ENCODE measurements around the gene FAM193A.

The FAM193A gene

GRCh38 chr4:2592572-2592971 is 56.1 kb downstream of the FAM193A start:
- CTCF ChIA-PET, result interaction anchor here (1.9 to 2.7 kb wide), 2 partner anchors 11 to 371 kb away, joined by 4 to 9 read pairs; partner anchors contain the start of genes GRK4 and NOP14
- POLR2A ChIA-PET, result no interaction called here
- DNase-seq (ENCODE audit: extremely low spot score), result no peak
- TF ChIP-seq, protein P1, sequence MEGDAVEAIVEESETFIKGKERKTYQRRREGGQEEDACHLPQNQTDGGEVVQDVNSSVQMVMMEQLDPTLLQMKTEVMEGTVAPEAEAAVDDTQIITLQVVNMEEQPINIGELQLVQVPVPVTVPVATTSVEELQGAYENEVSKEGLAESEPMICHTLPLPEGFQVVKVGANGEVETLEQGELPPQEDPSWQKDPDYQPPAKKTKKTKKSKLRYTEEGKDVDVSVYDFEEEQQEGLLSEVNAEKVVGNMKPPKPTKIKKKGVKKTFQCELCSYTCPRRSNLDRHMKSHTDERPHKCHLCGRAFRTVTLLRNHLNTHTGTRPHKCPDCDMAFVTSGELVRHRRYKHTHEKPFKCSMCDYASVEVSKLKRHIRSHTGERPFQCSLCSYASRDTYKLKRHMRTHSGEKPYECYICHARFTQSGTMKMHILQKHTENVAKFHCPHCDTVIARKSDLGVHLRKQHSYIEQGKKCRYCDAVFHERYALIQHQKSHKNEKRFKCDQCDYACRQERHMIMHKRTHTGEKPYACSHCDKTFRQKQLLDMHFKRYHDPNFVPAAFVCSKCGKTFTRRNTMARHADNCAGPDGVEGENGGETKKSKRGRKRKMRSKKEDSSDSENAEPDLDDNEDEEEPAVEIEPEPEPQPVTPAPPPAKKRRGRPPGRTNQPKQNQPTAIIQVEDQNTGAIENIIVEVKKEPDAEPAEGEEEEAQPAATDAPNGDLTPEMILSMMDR (IDR thresholded peaks at IDR 0.05; ENCODE audit: control extremely low read depth, extremely low read depth, low read depth, missing control alignments), result peak; percentile 3

GRCh38 chr4:2593003-2593402 is 56.6 kb downstream of the FAM193A start:
- CTCF ChIA-PET, result interaction anchor here (1.9 to 2.7 kb wide), 2 partner anchors 11 to 370 kb away, joined by 4 to 9 read pairs; partner anchors contain the start of genes GRK4 and NOP14
- TF ChIP-seq, protein P1 (IDR thresholded peaks at IDR 0.05; ENCODE audit: control extremely low read depth, extremely low read depth, low read depth, missing control alignments), result no peak
- POLR2A ChIA-PET, result no interaction called here
- DNase-seq (ENCODE audit: extremely low spot score), result no peak

DNA sequence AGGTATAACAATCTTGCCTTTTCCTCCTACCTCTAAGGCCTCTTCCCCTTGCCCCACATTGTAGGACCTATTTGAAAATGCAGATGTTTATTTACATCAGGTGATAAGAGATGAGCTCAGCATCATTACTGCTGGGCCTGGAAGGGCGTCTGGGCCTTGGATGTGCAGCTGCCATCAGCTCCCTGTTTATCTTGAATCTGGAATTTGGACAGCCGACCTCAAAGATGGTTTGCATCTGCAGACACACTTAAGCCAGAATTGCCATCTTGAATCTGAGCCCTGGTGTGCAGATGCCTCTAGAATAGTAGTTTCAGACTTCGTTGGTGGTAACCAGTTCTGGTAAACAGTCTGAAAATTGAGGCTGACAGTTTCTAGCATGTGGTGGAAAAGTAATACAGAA is 59.0 kb downstream of the FAM193A start:
- ChIA-PET POLR2A (interaction anchor here (0.7 kb wide), 1 partner anchor 25 kb away, joined by 3 read pairs; no protein-coding TSS in a partner anchor), CTCF (interaction anchor here (0.8 to 1.2 kb wide), 2 partner anchors 15 to 53 kb away, joined by 4 read pairs; no protein-coding TSS in a partner anchor)
- TF ChIP-seq, protein P1 (IDR thresholded peaks at IDR 0.05; ENCODE audit: control extremely low read depth, extremely low read depth, low read depth, missing control alignments), result no peak

DNA sequence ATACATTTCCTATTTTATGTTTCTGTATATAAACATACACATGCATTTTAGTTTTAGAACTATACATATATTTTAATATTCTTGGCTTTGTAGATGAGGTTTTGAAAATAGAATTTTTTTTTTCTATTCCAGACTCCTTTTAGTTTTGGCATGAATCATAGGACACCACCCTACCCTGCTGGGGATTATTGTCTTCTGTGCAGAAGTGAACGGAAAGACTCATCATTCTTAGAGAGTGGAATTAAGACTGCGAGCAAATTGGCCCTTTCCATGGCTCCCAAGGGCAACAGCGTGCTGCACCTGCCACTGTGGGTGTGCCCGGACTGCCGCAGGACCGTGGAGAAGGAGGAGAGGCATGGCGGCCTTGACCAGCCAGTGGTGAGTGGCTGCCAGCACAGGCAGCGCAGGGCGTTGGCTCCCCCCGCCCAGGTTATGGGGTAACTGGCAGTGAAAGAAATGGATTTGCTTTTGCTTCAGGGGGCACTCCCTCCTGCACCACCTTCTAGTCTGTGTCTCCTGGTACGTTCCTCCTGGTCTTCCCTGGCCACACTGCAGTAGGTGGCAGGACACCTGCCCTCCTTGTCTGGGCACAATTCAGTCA is 59.6 kb downstream of the FAM193A start:
- ChIA-PET CTCF (interaction anchor here (1.1 to 1.7 kb wide), 3 partner anchors 14 to 50 kb away, joined by 3 to 4 read pairs (median 3); no protein-coding TSS in a partner anchor), POLR2A (no interaction called here)
- DNase-seq (ENCODE audit: extremely low spot score), result no peak
- TF ChIP-seq, protein P1 (IDR thresholded peaks at IDR 0.05; ENCODE audit: control extremely low read depth, extremely low read depth, low read depth, missing control alignments), result no peak

More for the DNA sequence above, 59.0 kb downstream of the FAM193A start:
- DNase-seq (ENCODE audit: extremely low spot score), result no peak

- CTCF ChIA-PET, result interaction anchor here (1.0 to 1.7 kb wide), 4 partner anchors 15 to 50 kb away, joined by 3 to 4 read pairs (median 4); no protein-coding TSS in a partner anchor
- POLR2A ChIA-PET, result no interaction called here
- no peak for DNase-seq (ENCODE audit: extremely low spot score)
- TF ChIP-seq, protein P1 (IDR thresholded peaks at IDR 0.05; ENCODE audit: control extremely low read depth, extremely low read depth, low read depth, missing control alignments), result no peak
Observed at GRCh38 chr4:2596611-2597010, 60.2 kb downstream of the FAM193A start.

- TF ChIP-seq, protein P1 (IDR thresholded peaks at IDR 0.05; ENCODE audit: control extremely low read depth, extremely low read depth, low read depth, missing control alignments), result peak; percentile 50
- DNase-seq (ENCODE audit: extremely low spot score), result peak; percentile 74
- CTCF ChIA-PET, result interaction anchor here (0.7 to 1.0 kb wide), 4 partner anchors 15 to 130 kb away, joined by 3 to 5 read pairs (median 4); no protein-coding TSS in a partner anchor
- POLR2A ChIA-PET, result no interaction called here
Observed at GRCh38 chr4:2598511-2599303, 62.3 kb downstream of the FAM193A start.

Data from GM10248 (cell line).